ENCODE results near the gene CYFIP1.

Gene CYFIP1

DNA sequence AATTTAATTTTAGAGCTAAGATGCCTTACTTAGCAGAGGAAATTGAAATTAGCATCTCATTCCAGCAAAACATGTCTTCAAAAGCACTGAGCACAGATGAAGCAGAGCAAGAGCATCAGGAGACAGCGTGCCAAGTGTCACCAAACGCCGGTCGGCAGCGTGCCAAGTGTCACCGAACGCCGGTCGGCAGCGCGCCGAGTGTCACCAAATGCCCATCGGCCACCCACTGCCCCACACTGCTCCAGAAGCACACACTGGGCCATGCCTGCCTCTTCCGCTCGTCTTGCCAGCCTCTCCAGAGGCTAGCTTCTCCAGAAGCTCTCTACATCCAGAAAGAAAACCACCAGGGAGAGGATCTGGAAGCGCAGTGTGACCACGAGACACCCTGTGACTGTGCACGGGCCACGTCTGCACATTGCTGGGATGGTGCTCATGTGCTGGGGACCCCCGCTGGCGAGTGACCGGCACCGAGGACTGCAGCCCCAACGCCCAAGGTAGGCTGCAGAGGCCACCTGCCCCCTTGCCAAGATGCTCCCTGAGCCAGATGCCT is 37.8 kb downstream of the CYFIP1 start:
- peaks cover 10 to 39% of the 10 kb centered on the region in 2 experiments; a peak in 2 of 3 replicates for H3K36me3 ChIP-seq (ENCODE audit: control insufficient read depth in 2 of 2, insufficient read depth in 1 of 2, low read length in 2 of 2)
- CTCF ChIA-PET, result interaction anchor here (0.7 kb wide), 1 partner anchor 65 kb away, joined by 3 read pairs; no protein-coding TSS in a partner anchor
- POLR2A ChIA-PET, result no interaction called here

DNA sequence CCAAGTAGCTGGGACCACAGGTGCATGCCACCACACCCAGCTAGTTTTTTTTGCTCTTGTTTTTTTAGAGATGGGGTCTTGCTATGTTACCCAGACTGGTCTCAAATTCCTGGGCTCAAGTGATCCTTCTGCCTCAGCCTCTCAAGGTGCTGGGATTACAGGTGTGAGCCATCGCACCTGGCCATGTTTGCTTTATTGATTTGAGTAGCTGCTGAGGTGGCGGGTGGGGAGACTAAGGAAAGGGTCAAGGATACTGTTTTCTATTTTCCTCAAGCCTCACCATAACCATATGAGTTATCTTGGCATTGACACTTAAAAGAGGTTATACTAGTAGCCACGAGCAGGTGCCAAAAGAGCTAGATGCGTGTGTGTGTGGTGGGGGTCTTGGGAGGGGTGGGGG is 39.0 kb downstream of the CYFIP1 start:
- ChIA-PET POLR2A (no interaction called here), CTCF (no interaction called here)
- H3K36me3 ChIP-seq (ENCODE audit: control insufficient read depth in 2 of 2, insufficient read depth in 1 of 2, low read length in 2 of 2), result peaks cover 7 to 48% of the 10 kb centered on the region in 2 experiments; a peak in 2 of 3 replicates
- no peak overlapping the region for H3K4me3 ChIP-seq (ENCODE audit: low read depth, low read length)
- H3K27ac ChIP-seq (ENCODE audit: extremely low read depth, low read depth, low read length), result no peak overlapping the region
- no peaks in the 10 kb centered on the region for H3K9me3 ChIP-seq (ENCODE audit: control insufficient read depth, insufficient read depth, low read depth, low read length)
- H3K4me1 ChIP-seq (ENCODE audit: control insufficient read depth, insufficient read depth, low read length), result no peaks in the 10 kb centered on the region
- TF ChIP-seq ZNF837 (tag by site-specific recombination; IDR thresholded peaks at IDR 0.05), result no peak
- TF ChIP-seq, protein P1, sequence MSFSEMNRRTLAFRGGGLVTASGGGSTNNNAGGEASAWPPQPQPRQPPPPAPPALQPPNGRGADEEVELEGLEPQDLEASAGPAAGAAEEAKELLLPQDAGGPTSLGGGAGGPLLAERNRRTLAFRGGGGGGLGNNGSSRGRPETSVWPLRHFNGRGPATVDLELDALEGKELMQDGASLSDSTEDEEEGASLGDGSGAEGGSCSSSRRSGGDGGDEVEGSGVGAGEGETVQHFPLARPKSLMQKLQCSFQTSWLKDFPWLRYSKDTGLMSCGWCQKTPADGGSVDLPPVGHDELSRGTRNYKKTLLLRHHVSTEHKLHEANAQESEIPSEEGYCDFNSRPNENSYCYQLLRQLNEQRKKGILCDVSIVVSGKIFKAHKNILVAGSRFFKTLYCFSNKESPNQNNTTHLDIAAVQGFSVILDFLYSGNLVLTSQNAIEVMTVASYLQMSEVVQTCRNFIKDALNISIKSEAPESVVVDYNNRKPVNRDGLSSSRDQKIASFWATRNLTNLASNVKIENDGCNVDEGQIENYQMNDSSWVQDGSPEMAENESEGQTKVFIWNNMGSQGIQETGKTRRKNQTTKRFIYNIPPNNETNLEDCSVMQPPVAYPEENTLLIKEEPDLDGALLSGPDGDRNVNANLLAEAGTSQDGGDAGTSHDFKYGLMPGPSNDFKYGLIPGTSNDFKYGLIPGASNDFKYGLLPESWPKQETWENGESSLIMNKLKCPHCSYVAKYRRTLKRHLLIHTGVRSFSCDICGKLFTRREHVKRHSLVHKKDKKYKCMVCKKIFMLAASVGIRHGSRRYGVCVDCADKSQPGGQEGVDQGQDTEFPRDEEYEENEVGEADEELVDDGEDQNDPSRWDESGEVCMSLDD (tag by site-specific recombination; IDR thresholded peaks at IDR 0.05), result no peak
- TF ChIP-seq, protein P2, sequence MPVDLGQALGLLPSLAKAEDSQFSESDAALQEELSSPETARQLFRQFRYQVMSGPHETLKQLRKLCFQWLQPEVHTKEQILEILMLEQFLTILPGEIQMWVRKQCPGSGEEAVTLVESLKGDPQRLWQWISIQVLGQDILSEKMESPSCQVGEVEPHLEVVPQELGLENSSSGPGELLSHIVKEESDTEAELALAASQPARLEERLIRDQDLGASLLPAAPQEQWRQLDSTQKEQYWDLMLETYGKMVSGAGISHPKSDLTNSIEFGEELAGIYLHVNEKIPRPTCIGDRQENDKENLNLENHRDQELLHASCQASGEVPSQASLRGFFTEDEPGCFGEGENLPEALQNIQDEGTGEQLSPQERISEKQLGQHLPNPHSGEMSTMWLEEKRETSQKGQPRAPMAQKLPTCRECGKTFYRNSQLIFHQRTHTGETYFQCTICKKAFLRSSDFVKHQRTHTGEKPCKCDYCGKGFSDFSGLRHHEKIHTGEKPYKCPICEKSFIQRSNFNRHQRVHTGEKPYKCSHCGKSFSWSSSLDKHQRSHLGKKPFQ (tag by site-specific recombination; IDR thresholded peaks at IDR 0.05), result no peak
- TF ChIP-seq ZNF239 (tag by site-specific recombination; IDR thresholded peaks at IDR 0.05), result no peak
- no peak for TF ChIP-seq ZNF426 (tag by site-specific recombination; IDR thresholded peaks at IDR 0.05)
- TF ChIP-seq ZSCAN23 (tag by site-specific recombination; IDR thresholded peaks at IDR 0.05), result no peak

More for the DNA sequence above, 37.8 kb downstream of the CYFIP1 start:
- TF ChIP-seq ZNF157 (tag by site-specific recombination; IDR thresholded peaks at IDR 0.05) (no peak), ZNF221 (tag by site-specific recombination; IDR thresholded peaks at IDR 0.05; ENCODE audit: borderline replicate concordance) (no peak), ZNF174 (tag by site-specific recombination; IDR thresholded peaks at IDR 0.05) (no peak), ZBTB21 (tag by site-specific recombination; IDR thresholded peaks at IDR 0.05) (no peak), PRDM1 (tag by site-specific recombination; IDR thresholded peaks at IDR 0.05) (no peak), ZNF302 (tag by site-specific recombination; IDR thresholded peaks at IDR 0.05; ENCODE audit: low read depth) (no peak), HOXD13 (CRISPR knock-in tag; IDR thresholded peaks at IDR 0.05; ENCODE audit: borderline replicate concordance) (no peak), ZNF16 (tag by site-specific recombination; IDR thresholded peaks at IDR 0.05; ENCODE audit: low read depth) (no peak), ZNF239 (tag by site-specific recombination; IDR thresholded peaks at IDR 0.05) (no peak), ZNF768 (tag by site-specific recombination; IDR thresholded peaks at IDR 0.05) (no peak), ZNF155 (tag by site-specific recombination; IDR thresholded peaks at IDR 0.05) (no peak), SP3 (tag by site-specific recombination; IDR thresholded peaks at IDR 0.05) (no peak), ZNF501 (tag by site-specific recombination; IDR thresholded peaks at IDR 0.05) (no peak)
- TF ChIP-seq, protein P3, sequence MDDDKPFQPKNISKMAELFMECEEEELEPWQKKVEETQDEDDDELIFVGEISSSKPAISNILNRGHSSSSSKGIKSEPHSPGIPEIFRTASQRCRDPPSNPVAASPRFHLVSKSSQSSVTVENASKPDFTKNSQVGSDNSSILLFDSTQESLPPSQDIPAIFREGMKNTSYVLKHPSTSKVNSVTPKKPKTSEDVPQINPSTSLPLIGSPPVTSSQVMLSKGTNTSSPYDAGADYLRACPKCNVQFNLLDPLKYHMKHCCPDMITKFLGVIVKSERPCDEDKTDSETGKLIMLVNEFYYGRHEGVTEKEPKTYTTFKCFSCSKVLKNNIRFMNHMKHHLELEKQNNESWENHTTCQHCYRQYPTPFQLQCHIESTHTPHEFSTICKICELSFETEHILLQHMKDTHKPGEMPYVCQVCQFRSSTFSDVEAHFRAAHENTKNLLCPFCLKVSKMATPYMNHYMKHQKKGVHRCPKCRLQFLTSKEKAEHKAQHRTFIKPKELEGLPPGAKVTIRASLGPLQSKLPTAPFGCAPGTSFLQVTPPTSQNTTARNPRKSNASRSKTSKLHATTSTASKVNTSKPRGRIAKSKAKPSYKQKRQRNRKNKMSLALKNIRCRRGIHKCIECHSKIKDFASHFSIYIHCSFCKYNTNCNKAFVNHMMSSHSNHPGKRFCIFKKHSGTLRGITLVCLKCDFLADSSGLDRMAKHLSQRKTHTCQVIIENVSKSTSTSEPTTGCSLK (tag by site-specific recombination; IDR thresholded peaks at IDR 0.05), result no peak
- TF ChIP-seq, protein P4, sequence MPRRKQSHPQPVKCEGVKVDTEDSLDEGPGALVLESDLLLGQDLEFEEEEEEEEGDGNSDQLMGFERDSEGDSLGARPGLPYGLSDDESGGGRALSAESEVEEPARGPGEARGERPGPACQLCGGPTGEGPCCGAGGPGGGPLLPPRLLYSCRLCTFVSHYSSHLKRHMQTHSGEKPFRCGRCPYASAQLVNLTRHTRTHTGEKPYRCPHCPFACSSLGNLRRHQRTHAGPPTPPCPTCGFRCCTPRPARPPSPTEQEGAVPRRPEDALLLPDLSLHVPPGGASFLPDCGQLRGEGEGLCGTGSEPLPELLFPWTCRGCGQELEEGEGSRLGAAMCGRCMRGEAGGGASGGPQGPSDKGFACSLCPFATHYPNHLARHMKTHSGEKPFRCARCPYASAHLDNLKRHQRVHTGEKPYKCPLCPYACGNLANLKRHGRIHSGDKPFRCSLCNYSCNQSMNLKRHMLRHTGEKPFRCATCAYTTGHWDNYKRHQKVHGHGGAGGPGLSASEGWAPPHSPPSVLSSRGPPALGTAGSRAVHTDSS (tag by site-specific recombination; IDR thresholded peaks at IDR 0.05), result no peak
- TF ChIP-seq, protein P5, sequence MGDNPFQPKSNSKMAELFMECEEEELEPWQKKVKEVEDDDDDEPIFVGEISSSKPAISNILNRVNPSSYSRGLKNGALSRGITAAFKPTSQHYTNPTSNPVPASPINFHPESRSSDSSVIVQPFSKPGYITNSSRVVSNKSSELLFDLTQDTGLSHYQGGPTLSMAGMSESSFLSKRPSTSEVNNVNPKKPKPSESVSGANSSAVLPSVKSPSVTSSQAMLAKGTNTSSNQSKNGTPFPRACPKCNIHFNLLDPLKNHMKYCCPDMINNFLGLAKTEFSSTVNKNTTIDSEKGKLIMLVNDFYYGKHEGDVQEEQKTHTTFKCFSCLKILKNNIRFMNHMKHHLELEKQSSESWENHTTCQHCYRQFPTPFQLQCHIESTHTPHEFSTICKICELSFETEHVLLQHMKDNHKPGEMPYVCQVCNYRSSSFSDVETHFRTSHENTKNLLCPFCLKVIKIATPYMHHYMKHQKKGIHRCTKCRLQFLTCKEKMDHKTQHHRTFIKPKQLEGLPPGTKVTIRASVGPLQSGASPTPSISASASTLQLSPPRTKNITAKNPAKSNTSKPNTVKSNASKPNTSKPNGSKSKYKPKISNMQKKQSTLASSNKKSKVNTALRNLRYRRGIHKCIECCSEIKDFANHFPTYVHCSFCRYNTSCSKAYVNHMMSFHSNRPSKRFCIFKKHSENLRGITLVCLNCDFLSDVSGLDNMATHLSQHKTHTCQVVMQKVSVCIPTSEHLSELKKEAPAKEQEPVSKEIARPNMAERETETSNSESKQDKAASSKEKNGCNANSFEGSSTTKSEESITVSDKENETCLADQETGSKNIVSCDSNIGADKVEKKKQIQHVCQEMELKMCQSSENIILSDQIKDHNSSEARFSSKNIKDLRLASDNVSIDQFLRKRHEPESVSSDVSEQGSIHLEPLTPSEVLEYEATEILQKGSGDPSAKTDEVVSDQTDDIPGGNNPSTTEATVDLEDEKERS (tag by site-specific recombination; IDR thresholded peaks at IDR 0.05), result no peak
- TF ChIP-seq, protein P6, sequence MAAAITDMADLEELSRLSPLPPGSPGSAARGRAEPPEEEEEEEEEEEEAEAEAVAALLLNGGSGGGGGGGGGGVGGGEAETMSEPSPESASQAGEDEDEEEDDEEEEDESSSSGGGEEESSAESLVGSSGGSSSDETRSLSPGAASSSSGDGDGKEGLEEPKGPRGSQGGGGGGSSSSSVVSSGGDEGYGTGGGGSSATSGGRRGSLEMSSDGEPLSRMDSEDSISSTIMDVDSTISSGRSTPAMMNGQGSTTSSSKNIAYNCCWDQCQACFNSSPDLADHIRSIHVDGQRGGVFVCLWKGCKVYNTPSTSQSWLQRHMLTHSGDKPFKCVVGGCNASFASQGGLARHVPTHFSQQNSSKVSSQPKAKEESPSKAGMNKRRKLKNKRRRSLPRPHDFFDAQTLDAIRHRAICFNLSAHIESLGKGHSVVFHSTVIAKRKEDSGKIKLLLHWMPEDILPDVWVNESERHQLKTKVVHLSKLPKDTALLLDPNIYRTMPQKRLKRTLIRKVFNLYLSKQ (tag by site-specific recombination; IDR thresholded peaks at IDR 0.05; ENCODE audit: borderline replicate concordance), result no peak
- TF ChIP-seq, protein P7, sequence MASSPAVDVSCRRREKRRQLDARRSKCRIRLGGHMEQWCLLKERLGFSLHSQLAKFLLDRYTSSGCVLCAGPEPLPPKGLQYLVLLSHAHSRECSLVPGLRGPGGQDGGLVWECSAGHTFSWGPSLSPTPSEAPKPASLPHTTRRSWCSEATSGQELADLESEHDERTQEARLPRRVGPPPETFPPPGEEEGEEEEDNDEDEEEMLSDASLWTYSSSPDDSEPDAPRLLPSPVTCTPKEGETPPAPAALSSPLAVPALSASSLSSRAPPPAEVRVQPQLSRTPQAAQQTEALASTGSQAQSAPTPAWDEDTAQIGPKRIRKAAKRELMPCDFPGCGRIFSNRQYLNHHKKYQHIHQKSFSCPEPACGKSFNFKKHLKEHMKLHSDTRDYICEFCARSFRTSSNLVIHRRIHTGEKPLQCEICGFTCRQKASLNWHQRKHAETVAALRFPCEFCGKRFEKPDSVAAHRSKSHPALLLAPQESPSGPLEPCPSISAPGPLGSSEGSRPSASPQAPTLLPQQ (tag by site-specific recombination; IDR thresholded peaks at IDR 0.05), result no peak
- Histone ChIP-seq H3K27ac (ENCODE audit: extremely low read depth, low read depth, low read length) (no peak overlapping the region), H3K9me3 (ENCODE audit: control insufficient read depth, insufficient read depth, low read depth, low read length) (no peaks in the 10 kb centered on the region), H3K4me1 (ENCODE audit: control insufficient read depth, insufficient read depth, low read length) (no peaks in the 10 kb centered on the region), H3K4me3 (ENCODE audit: low read depth, low read length) (no peak overlapping the region)

Data from HEK293 (cell line).